SK-N-SH (cell line): ENCODE data around the gene MRPS7.

Experiments used
- CTCF ChIP-seq: fragments of 200-600 bp; sonication (generic); IDR thresholded peaks from 2 replicates; pipeline ENCODE4 v1.6.1; 2017; ENCODE audit warnings: antibody characterized with exemption, mild to moderate bottlenecking, moderate library complexity
- FOXJ3 ChIP-seq: sonication (generic); formaldehyde crosslinking; IDR thresholded peaks from 2 replicates; pipeline ENCODE4 v1.5.1; 2020; ENCODE audit warnings: mild to moderate bottlenecking, missing genetic modification reagents
- POLR2AphosphoS5 ChIP-seq: IDR thresholded peaks from 2 replicates; pipeline ENCODE4 v1.6.1; 2012; ENCODE audit warnings: low read depth, low read length
- YY1 ChIP-seq: IDR thresholded peaks from 2 replicates; pipeline ENCODE4 v1.4.0; 2012; ENCODE audit warnings: low read depth, mild to moderate bottlenecking

- no peak for TF ChIP-seq POLR2AphosphoS5
- TF ChIP-seq CTCF: no peak
- TF ChIP-seq YY1: no peak
- no peak for TF ChIP-seq FOXJ3 (CRISPR knock-in tag)
These were observed 33.8 kb downstream of the MRPS7 start for GRCh38 chr17:75295201-75296158.
